OCI-LY1 (cell line): ENCODE results near the gene CXCR3.

Experiments used
- EZH2 ChIP-seq: fragments of 200-600 bp; sonication (generic), shearing (Covaris generic); IDR thresholded peaks from 2 replicates; pipeline ENCODE4 v1.8.0; 2017; ENCODE audit warnings: borderline replicate concordance, mixed run types, mild to moderate bottlenecking, antibody characterized with exemption, low read length, moderate library complexity, mixed read lengths
- TF ChIP-seq, protein P1 (sequence below): fragments of 200-600 bp; sonication (generic), shearing (Covaris generic); IDR thresholded peaks from 2 replicates; pipeline ENCODE4 v1.5.1; 2017; ENCODE audit warnings: mild to moderate bottlenecking, antibody characterized with exemption, low read length, moderate library complexity, mixed read lengths

DNA sequence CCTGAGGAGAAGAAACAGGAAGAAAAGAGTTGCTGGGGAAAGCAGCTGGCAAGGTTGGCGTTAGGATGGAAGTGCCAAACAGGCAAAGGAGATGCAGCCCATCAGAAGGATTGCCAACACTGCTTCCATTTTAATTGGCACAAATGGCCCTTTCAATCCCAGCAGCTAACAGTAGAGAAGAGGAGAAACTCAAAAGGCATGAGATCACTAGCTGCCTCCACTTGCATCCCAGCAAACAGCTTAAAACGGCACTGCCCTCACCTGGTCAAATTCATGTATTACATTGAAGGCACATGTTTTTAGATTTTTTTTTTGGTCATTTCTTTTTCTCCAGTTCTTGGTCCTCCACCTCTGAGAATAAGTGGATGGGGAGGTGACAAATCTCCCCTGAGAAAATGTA, 34.1 kb upstream of the CXCR3 start:
- TF ChIP-seq, protein P1, sequence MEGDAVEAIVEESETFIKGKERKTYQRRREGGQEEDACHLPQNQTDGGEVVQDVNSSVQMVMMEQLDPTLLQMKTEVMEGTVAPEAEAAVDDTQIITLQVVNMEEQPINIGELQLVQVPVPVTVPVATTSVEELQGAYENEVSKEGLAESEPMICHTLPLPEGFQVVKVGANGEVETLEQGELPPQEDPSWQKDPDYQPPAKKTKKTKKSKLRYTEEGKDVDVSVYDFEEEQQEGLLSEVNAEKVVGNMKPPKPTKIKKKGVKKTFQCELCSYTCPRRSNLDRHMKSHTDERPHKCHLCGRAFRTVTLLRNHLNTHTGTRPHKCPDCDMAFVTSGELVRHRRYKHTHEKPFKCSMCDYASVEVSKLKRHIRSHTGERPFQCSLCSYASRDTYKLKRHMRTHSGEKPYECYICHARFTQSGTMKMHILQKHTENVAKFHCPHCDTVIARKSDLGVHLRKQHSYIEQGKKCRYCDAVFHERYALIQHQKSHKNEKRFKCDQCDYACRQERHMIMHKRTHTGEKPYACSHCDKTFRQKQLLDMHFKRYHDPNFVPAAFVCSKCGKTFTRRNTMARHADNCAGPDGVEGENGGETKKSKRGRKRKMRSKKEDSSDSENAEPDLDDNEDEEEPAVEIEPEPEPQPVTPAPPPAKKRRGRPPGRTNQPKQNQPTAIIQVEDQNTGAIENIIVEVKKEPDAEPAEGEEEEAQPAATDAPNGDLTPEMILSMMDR, result peak; percentile 55
- TF ChIP-seq EZH2, result no peak
